Mesenchymal stem cell (in vitro differentiated cells and primary cell): ENCODE measurements around the gene SYNGR3.

Experiments
- DNase-seq: peaks from one replicate; pipeline ENCODE4 v3.0.0-alpha.2; 2013
- H2AFZ ChIP-seq: one replicate; pipeline ENCODE4 v1.6.1; 2013; ENCODE audit warnings: low read depth, mild to moderate bottlenecking, control low read depth, inconsistent platforms, low read length, moderate library complexity
- H2AK5ac ChIP-seq: 2 replicates; pipeline ENCODE4 v1.6.1; 2013; ENCODE audit warnings: low read length, moderate library complexity, mild to moderate bottlenecking, inconsistent platforms; ENCODE audit not compliant: severe bottlenecking
- H2BK120ac ChIP-seq: one replicate; pipeline ENCODE4 v1.6.1; 2013; ENCODE audit warnings: low read depth, mild to moderate bottlenecking, inconsistent platforms, low read length, moderate library complexity
- H2BK12ac ChIP-seq, 2 experiments: one replicate each; pipeline ENCODE4 v1.6.1; 2013; ENCODE audit warnings: inconsistent platforms in 2 of 2, low read length in 2 of 2, mild to moderate bottlenecking in 2 of 2, moderate library complexity in 2 of 2, control low read depth in 1 of 2
- H2BK15ac ChIP-seq: one replicate; pipeline ENCODE4 v1.6.1; 2013; ENCODE audit warnings: mild to moderate bottlenecking, low read depth, inconsistent platforms; ENCODE audit not compliant: poor library complexity, severe bottlenecking
- H2BK5ac ChIP-seq: 2 replicates; pipeline ENCODE4 v1.6.1; 2013; ENCODE audit warnings: low read depth, mild to moderate bottlenecking, low read length, control low read depth, inconsistent platforms; ENCODE audit not compliant: poor library complexity, severe bottlenecking
- H3K14ac ChIP-seq, 2 experiments: one replicate each; pipeline ENCODE4 v1.6.1; 2013; ENCODE audit warnings: inconsistent platforms in 2 of 2, low read length in 2 of 2, control low read depth in 1 of 2, mild to moderate bottlenecking in 1 of 2, moderate library complexity in 1 of 2
- H3K18ac ChIP-seq, 2 experiments: one replicate each; pipeline ENCODE4 v1.6.1; 2013; ENCODE audit warnings: inconsistent platforms in 2 of 2, low read length in 2 of 2, control low read depth in 1 of 2, low read depth in 1 of 2, mild to moderate bottlenecking in 1 of 2
- H3K23ac ChIP-seq, 2 experiments: one replicate each; pipeline ENCODE4 v1.6.1; 2013; ENCODE audit warnings: inconsistent platforms in 2 of 2, low read length in 2 of 2, mild to moderate bottlenecking in 2 of 2, moderate library complexity in 2 of 2, control low read depth in 1 of 2
- H3K27ac ChIP-seq: 2 replicates; pipeline ENCODE4 v1.5.1; 2013; ENCODE audit warnings: mild to moderate bottlenecking, moderate library complexity, low read length, control low read depth, inconsistent platforms; ENCODE audit not compliant: poor library complexity, severe bottlenecking
- H3K27me3 ChIP-seq, 2 experiments: 2 replicates each; pipeline versions ENCODE4 v1.6.1 to v1.7.0; 2013; ENCODE audit warnings: low read length in 2 of 2, mild to moderate bottlenecking in 2 of 2, moderate library complexity in 2 of 2, control low read depth in 1 of 2, inconsistent platforms in 1 of 2; ENCODE audit not compliant: control insufficient read depth in 1 of 2, insufficient read depth in 1 of 2
- H3K36me3 ChIP-seq, 2 experiments: 2 replicates each; pipeline versions ENCODE4 v1.6.1 to v1.7.0; 2013; ENCODE audit warnings: low read length in 2 of 2, control low read depth in 1 of 2, inconsistent platforms in 1 of 2, low read depth in 1 of 2, mild to moderate bottlenecking in 1 of 2; ENCODE audit not compliant: insufficient read depth in 2 of 2, control insufficient read depth in 1 of 2
- H3K4ac ChIP-seq, 2 experiments: one replicate each; pipeline ENCODE4 v1.6.1; 2013; ENCODE audit warnings: inconsistent platforms in 2 of 2, low read length in 2 of 2, mild to moderate bottlenecking in 2 of 2, moderate library complexity in 2 of 2, control low read depth in 1 of 2, low read depth in 1 of 2
- H3K4me1 ChIP-seq: 2 replicates; pipeline ENCODE4 v1.6.1; 2013; ENCODE audit warnings: low read depth, low read length, control low read depth; ENCODE audit not compliant: control insufficient read depth, insufficient read depth
- H3K4me2 ChIP-seq: 2 replicates; pipeline ENCODE4 v1.6.1; 2013; ENCODE audit warnings: low read length, mild to moderate bottlenecking, inconsistent platforms; ENCODE audit not compliant: poor library complexity, severe bottlenecking
- H3K4me3 ChIP-seq, 2 experiments: 2 replicates each; pipeline versions ENCODE4 v1.5.1 to v1.7.0; 2013; ENCODE audit warnings: low read length in 2 of 2, mild to moderate bottlenecking in 2 of 2, control low read depth in 1 of 2, low read depth in 1 of 2; ENCODE audit not compliant: insufficient read depth in 1 of 2
- H3K79me1 ChIP-seq: replicated peaks from 2 replicates; pipeline ENCODE4 v1.6.1; 2013; ENCODE audit warnings: mild to moderate bottlenecking, control low read depth, low read length, inconsistent platforms; ENCODE audit not compliant: poor library complexity, severe bottlenecking
- H3K9ac ChIP-seq: 2 replicates; pipeline ENCODE4 v1.7.0; 2013; ENCODE audit warnings: mild to moderate bottlenecking, low read length, moderate library complexity
- H3K9me3 ChIP-seq: 2 replicates; pipeline ENCODE4 v1.7.0; 2013; ENCODE audit warnings: mild to moderate bottlenecking, low read length; ENCODE audit not compliant: control insufficient read depth
- H4K8ac ChIP-seq: one replicate; pipeline ENCODE4 v1.6.1; 2013; ENCODE audit warnings: inconsistent platforms, mild to moderate bottlenecking, low read length, moderate library complexity
- H4K91ac ChIP-seq: one replicate; pipeline ENCODE4 v1.6.1; 2013; ENCODE audit warnings: mild to moderate bottlenecking, low read length, inconsistent platforms
- WGBS: methylation state at CpG from one replicate; pipeline ENCODE4 v1.1.7; 2013; ENCODE audit warnings: mixed read lengths; 5-methylcytosine and 5-hydroxymethylcytosine counted together

The SYNGR3 gene

DNA sequence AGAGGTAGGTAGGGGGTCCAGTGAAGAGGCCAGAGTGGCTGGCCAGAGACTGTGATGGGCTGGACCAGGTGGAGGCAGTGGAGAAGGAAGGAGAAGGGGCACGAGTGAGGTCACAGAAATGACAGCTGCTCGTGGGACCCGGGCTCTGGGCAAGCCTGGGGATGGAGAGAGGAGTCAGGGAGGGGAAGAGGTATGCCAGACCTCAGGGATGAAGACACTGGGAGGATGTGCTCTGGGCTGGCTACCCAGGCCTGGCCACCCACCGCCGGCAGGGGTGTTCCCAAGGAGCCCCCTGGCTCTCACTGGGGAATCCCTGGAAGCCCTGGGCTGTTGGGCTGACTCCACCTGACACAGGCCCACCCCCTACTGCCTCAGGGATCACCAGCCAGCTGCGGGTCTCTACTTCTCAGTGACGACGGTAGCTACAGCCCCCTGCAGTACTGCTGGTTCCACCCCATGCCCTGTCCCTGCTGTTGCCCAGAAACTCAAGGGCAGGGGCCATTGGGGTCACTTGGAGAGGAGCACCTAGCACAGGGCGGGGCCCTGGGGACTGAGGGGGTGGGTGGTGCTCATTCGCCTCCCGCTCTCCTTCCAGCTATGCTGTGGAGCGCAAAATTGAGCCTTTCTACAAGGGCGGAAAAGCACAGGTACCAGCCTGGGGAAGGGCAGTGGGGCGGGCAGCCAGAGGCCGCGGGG lies 16.2 kb upstream of the SYNGR3 start:
- no peak overlapping the region for H2BK12ac ChIP-seq
- no peak overlapping the region for H3K9ac ChIP-seq
- 91% methylated on average over 16 of the region's 16 CpGs for WGBS

DNA sequence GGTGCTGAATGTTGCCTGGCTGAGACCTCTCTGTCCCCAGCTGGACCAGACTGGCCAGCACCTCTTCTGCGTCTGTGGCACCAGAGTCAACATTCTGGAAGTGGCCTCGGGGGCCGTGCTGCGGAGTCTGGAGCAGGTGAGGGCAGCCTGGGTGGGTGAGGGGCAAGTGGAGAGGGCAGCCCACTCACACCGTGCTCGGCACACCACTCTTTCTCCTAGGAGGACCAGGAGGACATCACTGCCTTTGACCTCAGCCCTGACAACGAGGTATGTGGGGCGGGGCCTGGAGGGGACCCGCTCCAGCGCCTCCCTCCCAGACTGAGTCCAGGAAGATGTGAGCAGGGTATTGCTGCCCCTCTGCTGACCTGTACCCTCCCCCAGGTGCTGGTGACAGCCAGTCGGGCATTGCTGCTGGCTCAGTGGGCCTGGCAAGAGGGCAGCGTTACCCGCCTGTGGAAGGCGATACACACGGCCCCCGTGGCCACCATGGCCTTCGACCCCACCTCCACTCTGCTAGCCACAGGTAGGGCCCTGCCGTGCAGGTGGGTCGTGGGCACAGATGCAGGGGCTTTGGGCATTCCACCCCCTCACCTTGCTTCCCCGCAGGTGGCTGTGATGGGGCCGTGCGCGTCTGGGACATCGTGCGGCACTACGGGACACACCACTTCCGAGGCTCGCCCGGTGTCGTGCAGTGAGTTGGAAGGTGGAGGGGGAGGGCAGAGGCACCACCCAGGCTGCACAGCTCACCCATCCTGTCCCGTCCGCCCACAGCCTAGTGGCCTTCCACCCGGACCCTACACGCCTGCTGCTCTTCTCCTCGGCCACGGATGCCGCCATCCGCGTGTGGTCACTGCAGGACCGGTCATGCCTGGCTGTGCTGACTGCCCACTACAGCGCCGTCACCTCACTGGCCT lies 15.4 kb upstream of the SYNGR3 start:
- no peak overlapping the region for H4K8ac ChIP-seq
- no peak overlapping the region for H2BK12ac ChIP-seq
- no peak overlapping the region for H2BK120ac ChIP-seq
- H3K4me2 ChIP-seq, result no peak overlapping the region
- peaks cover 22% of the 10 kb centered on the region for H3K4me1 ChIP-seq
- H3K9ac ChIP-seq, result no peak overlapping the region
- no peak overlapping the region for H4K91ac ChIP-seq
- no peak overlapping the region for H3K27ac ChIP-seq
- H3K4me3 ChIP-seq, result no peak overlapping the region
- H3K36me3 ChIP-seq, result peaks cover 45 to 58% of the 10 kb centered on the region in 2 experiments
- no peak overlapping the region for H2BK5ac ChIP-seq
- H2AK5ac ChIP-seq, result no peak overlapping the region
- no peak overlapping the region for H2BK15ac ChIP-seq
- no peak overlapping the region for H2AFZ ChIP-seq
- peaks cover 26% of the 10 kb centered on the region for H3K79me1 ChIP-seq
- H3K23ac ChIP-seq, result no peak overlapping the region
- H3K18ac ChIP-seq, result no peak overlapping the region
- DNase-seq, result no peak
- H3K14ac ChIP-seq, result no peak overlapping the region
- 98% methylated on average over 42 of the region's 42 CpGs for WGBS
- H3K9me3 ChIP-seq, result no peaks in the 10 kb centered on the region
- H3K4ac ChIP-seq, result no peak overlapping the region
- H3K27me3 ChIP-seq, result peaks cover under 1 to 3% of the 10 kb centered on the region in 2 experiments

More for the DNA sequence above, 16.2 kb upstream of the SYNGR3 start:
- no peak overlapping the region for H2BK120ac ChIP-seq
- H2BK15ac ChIP-seq, result no peak overlapping the region
- no peak overlapping the region for H2BK5ac ChIP-seq
- H4K91ac ChIP-seq, result no peak overlapping the region
- no peak overlapping the region for H3K18ac ChIP-seq
- no peaks in the 10 kb centered on the region for H3K9me3 ChIP-seq
- H4K8ac ChIP-seq, result no peak overlapping the region
- H3K4me3 ChIP-seq, result no peak overlapping the region
- H3K4me2 ChIP-seq, result no peak overlapping the region
- H2AFZ ChIP-seq, result no peak overlapping the region
- H3K36me3 ChIP-seq, result peaks cover 42 to 50% of the 10 kb centered on the region in 2 experiments
- H3K14ac ChIP-seq, result no peak overlapping the region
- no peaks in the 10 kb centered on the region for H3K27me3 ChIP-seq
- peaks cover 21% of the 10 kb centered on the region for H3K4me1 ChIP-seq
- H3K27ac ChIP-seq, result no peak overlapping the region
- H3K79me1 ChIP-seq, result peaks cover 26% of the 10 kb centered on the region
- H3K23ac ChIP-seq, result no peak overlapping the region
- DNase-seq, result no peak
- H2AK5ac ChIP-seq, result no peak overlapping the region
- H3K4ac ChIP-seq, result no peak overlapping the region

DNA sequence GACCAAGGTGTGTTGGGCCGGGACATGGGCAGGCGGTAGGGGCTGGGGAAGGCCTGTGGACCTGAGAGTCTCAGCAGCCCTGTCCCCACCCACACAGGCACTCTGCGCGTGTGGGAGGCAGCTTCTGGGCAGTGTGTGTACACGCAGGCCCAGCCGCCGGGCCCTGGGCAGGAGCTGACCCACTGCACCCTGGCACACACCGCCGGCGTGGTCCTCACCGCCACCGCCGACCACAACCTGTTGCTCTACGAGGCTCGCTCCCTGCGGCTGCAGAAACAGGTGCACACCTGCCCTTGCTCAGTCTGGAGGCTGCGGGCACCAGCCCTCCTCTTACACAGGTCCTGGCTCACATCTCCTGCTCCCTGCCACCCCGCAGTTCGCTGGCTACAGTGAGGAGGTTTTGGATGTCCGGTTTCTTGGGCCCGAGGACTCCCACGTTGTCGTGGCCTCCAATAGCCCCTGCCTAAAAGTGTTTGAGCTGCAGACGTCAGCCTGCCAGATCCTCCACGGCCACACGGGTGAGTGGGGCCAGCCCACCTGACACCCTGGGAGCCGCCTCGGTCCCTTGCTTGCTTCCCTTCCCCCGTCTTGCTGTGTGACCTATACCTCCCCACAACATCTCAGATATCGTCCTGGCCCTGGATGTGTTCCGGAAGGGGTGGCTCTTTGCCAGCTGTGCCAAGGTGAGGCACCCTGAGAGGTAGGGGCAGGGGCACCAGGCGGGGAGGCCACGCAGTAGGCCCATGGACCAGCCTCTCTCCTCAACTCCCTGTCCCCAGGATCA lies 14.1 kb upstream of the SYNGR3 start:
- Histone ChIP-seq H2AFZ (no peak overlapping the region), H4K8ac (no peak overlapping the region), H2BK15ac (no peak overlapping the region), H3K4me2 (no peak overlapping the region), H2BK5ac (no peak overlapping the region), H3K4me1 (peaks cover 31% of the 10 kb centered on the region), H3K18ac (no peak overlapping the region), H3K14ac (no peak overlapping the region), H2AK5ac (no peak overlapping the region), H3K23ac (no peak overlapping the region), H3K4ac (no peak overlapping the region), H2BK12ac (no peak overlapping the region), H3K36me3 (peaks cover 45 to 67% of the 10 kb centered on the region in 2 experiments), H4K91ac (no peak overlapping the region), H3K4me3 (no peak overlapping the region), H3K27me3 (peaks cover 12 to 15% of the 10 kb centered on the region in 2 experiments), H3K27ac (no peak overlapping the region), H3K9me3 (no peaks in the 10 kb centered on the region), H2BK120ac (no peak overlapping the region), H3K9ac (no peak overlapping the region), H3K79me1 (peaks cover 26% of the 10 kb centered on the region)
- DNase-seq, result no peak
- 96% methylated on average over 32 of the region's 33 CpGs for WGBS

DNA sequence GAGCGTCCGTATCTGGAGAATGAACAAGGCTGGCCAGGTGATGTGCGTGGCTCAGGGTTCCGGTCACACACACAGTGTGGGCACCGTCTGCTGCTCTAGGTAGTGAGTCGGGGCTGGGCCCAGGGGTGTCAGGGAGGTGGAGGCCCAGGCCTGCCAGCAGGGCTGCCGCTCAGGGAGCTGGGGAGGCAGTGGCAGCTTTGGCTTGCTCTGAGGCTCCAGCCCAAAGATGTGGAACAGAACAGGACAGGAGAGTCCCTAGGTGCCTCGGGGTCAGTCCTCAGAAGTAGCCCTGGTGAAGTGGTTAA lies 13.6 kb upstream of the SYNGR3 start:
- H4K91ac ChIP-seq, result no peak overlapping the region
- 96% methylated on average over 8 of the region's 8 CpGs for WGBS
- H2BK12ac ChIP-seq, result no peak overlapping the region
- H3K4me3 ChIP-seq, result no peak overlapping the region
- H3K18ac ChIP-seq, result no peak overlapping the region
- H3K4ac ChIP-seq, result no peak overlapping the region
- no peak overlapping the region for H2BK15ac ChIP-seq
- no peaks in the 10 kb centered on the region for H3K9me3 ChIP-seq
- H3K27ac ChIP-seq, result no peak overlapping the region
- no peak for DNase-seq
- no peak overlapping the region for H2AFZ ChIP-seq
- H2AK5ac ChIP-seq, result no peak overlapping the region
- H4K8ac ChIP-seq, result no peak overlapping the region
- H3K36me3 ChIP-seq, result peaks cover 45 to 67% of the 10 kb centered on the region in 2 experiments
- H2BK5ac ChIP-seq, result no peak overlapping the region
- no peak overlapping the region for H2BK120ac ChIP-seq
- H3K14ac ChIP-seq, result no peak overlapping the region
- H3K9ac ChIP-seq, result no peak overlapping the region
- H3K27me3 ChIP-seq, result peaks cover 17 to 21% of the 10 kb centered on the region in 2 experiments
- H3K79me1 ChIP-seq, result peaks cover 24% of the 10 kb centered on the region
- peaks cover 28% of the 10 kb centered on the region for H3K4me1 ChIP-seq
- no peak overlapping the region for H3K4me2 ChIP-seq
- no peak overlapping the region for H3K23ac ChIP-seq
